Measurements from ENCODE around the gene ANKRD55.
"Not testable (repeated sequence)": the region's sequence is repeated elsewhere in the genome, so short reads cannot be mapped to it uniquely, and the experiment has no call there.

Gene ANKRD55

DNA sequence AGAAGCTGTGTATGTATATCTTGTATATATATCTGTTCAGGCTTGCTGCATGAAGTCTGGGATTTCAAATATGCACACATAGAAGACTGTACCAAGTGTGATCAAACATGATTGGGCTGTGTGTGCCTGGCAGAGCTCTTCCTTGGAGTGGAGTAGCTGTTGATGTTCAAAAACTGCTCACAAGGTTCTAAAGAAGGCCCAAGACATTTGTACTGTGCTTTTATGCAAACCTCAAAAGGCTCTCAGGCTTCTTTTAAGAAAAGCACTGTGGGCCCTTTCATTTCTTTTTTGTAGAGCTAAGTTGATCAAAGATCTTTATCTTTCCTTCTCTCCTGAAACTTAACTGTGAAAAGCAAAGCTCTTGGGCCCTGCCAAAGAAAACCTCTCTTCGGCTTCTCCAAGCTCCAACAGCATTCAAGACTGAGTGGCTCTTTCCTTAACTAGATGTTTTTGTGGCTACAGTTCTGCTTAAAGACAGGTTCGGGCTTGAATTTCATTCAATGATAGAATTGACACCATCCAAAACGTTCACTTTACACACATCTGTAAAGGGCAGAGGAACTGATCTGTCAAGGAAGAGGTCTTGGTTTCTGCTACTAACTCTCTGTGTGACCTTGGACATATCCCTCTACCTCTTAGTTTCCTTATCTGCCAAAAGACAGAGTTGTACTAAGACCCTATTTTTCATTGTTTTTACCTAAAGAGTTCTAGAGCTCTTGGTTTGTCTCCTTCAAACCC lies 132.5 kb downstream of the ANKRD55 start:
- DNase-seq, result no peak

DNA sequence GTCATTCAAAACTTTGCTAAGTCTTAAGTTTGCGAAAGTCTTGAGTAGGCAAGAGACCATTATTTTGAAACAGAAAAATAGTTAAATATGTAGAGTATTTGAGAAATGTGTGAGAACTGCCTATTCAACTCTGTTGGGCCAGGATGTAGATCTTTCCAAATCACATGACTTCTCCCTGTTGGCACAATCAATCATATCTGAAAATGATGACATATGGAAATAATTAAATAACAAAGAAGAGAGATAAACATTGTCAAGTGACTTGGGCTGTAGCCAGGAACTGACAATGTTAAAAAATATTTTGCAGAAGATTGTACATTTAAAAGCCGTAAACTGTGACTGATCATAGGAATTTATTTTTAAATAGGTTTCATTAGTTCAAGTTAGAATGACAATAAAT lies 133.8 kb downstream of the ANKRD55 start:
- DNase-seq, result no peak

DNA sequence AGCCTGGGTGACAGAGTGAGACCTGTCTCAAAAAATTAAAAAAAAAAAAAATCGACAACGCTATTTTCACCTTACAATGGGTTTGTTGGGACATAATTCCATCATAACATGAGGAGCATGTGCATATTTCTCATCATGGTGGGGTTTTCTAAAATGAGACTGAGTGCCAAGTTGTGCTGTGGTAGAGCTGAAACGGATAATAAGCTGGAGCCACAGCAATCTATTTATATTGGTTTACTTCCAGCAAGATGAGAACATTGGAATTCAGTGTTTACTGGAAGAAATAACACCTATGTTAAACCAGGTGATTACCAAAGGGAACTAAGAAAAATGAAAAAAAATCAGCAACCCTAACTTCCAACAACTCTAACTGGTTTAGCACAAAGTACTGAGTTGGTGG lies 136.1 kb downstream of the ANKRD55 start:
- no peak for DNase-seq

DNA sequence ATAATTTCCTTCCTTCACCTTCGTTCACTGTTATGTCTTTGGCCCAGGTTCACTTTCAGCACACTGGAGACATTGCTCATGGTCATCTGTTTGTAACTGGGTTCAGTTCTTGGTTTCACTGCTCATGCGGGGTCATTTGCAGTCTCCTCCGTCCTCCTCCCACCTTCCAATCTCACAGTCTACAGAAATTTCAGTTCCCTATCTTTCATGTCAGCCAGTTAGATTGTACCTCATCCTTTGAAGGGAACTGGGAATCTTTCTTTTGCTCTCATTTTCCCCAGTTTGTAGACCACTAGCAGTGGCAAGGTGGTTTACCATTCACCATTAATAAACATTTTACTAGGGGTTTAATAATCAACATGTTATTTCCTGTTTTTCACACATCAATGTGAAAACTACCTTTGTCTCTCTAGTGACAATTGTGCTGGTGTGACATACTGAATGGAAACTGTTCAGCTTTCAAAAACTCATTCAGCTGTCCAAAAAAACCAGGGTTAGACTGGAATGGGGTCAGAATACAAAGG lies 137.5 kb downstream of the ANKRD55 start:
- no peak for DNase-seq

DNA sequence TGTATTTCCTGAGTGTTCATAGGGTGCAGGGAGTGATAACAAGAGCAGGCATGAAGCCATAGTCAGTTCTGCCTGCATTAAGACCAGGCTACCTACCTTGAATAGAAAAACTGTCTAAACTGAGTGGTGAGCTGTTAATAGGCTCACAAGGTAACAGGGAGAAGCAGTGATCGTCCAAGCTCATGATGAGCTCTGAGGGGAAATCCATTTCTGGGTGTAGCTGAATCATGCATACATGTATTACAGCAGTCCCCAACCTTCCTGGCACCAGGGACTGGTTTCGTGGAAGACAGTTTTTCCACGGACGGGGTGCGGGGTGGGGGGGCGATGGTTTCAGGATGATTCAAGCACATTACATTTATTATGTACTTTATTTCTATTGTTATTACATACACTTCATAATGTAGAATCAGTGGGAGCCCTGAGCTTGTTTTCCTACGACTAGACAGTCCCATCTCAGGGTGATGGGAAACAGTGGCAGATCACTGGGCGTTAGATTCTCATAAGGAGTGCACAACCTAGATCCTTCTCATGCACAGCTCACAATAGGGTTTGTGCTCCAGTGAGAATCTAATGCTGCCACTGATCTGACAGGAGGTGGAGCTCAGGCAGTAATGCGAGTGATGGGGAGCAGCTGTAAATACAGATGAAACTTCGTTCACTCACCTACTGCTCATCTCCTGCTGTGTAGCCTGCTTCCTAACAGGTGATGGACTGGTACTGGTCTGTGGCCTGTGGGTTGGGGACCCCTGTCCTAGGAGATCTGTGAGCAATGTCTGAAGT lies 138.4 kb downstream of the ANKRD55 start:
- no peak for DNase-seq

DNA sequence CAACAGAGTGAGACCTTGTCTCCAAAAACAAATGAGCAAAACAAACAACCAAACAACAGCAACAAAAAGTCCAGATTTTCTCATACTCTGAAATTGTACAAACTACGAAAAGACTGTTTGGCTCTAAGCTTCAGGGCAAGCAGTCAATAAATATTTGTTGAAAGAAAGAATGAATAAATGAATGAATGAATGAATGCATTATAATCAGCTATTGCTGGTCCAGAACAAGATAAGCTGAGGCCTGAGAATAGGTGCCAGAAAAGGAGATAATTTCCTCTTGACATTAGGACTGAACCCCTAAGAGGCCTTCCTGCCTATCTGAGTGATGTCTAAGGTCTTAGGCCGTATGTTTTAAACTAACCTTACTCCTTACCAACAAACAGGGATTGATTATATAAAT lies 139.2 kb downstream of the ANKRD55 start:
- DNase-seq, result no peak

DNA sequence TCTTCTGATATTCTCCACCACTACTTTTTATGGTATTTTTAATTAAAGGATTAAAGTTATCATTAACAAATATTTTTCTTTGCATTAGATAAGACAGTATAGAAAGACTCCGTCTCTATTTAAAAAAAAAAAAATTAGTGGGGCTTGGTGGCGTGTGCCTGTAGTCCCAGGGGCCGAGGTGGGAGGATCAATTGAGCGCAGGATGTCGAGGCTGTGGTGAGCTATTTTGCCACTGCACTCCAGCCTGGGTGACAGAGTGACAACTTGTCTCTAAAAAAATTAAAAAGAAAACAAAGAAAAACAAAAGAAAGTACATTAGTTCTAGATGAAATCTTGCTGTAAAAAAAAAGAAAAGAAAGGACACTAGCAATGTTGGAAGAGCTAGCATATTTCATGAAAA lies 141.0 kb downstream of the ANKRD55 start:
- DNase-seq, result no peak

DNA sequence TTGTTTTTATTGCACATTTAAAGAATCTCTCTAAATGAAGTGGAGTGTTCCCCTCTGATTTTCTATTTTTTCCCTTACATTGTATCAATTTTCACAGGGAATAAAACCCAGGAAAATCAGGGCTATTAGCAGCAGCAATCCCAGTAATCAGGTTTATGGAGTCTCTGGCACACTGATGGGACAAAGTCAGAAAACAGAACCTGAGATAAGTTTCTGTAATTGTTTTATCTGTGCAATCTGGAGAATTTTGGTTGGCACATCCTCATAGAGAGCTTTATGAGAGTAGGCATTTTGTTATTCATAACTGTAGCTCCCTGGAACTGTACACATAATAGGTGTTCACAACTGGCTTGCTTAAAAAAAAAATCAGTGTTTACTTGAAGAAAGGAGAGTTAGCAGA lies 141.5 kb downstream of the ANKRD55 start:
- no peak for DNase-seq

DNA sequence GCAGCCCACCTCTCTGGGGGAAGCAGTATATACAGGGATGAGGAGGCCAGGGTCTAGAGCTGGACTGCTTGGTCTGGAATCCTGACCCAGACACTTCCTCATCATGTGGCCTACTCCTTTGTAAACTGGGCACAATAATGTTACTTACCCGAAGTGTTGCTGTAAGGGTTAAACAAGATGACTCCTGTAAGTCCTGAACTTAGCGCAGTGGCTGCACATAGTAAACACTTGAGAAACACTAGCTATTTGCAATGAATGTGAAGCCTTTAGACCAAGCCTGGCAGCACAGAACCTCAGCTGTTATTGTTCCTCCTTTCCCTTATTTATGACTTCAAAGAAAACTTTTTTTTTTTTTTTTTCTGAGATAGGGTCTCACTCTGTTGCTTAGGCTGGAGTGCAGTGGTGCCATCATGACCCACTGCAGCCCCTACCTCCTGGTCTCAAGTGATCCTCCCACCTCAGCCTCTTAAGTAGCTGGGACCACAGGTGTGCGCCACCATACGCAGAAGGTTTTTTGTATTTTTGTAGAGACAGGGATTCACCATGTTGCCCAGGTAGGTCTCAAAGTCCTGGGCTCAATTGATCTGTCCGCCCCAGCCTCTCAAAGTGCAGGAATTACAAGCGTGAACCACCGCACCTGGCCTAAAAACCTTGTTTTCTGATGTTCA lies 142.2 kb downstream of the ANKRD55 start:
- DNase-seq, result no peak

DNA sequence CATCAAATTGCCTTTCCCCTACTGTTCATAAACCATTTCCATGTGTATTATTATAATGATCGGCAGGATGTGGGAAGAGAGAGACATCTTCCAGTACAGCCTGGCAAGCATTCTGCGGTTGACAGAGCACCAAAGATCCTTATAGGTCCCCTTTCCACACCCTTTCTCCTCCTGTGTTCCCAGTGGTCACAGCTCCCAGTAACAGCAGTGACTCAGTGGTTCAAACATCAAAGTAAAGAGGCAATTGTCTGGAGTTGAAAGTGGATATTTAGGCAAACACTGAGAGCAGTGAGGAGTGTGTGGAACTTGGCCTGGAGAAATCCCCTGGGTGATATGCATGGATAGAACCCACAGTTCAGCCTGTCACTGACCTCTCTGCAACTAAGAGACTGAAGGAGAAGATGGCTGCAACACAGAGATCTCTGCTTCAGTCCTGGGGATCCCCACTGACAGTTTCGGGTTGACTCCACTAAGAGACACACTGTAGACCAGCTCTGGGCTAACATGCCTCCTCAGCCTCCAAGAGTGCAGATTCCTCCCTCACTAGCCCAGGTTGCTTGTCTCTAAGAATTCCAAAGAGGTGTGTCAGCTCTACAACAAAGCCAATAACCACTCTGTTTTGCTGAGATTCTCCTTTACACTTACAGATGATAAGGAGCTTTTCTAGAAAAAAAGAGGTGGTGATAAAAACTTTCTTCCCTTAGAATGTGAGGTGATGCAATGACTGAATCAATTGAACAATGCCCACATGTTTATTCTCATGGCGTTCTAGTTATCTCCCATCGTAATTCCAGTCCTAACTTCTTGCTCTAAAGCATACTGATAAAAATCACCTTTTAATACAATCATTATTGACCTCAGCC lies 143.9 kb downstream of the ANKRD55 start:
- no peak for DNase-seq

DNA sequence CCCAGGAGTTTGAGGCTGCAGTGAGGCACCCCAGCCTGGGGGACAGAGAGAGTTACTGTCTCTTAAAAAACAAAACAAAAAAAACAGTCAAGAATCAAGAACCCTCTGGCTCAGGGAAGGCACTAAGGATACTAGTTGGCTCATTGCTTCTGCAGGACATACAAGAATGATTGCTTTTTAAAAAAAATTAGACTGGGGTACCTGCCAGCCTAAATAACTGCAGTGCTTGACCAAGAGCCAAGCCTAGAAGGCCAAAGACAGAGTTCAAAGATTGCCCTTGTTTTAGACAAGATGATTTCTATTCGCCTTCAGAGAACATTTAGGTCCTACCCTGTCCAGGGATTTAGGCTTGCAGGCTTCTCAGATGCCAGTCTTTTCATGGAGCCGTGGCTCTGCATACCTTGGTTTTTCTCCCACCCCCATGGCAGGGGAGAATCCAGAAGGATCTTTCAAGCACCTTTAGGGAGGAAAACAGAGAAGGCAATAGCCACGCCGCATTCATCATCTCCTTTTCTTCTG lies 144.6 kb downstream of the ANKRD55 start:
- no peak for DNase-seq

DNA sequence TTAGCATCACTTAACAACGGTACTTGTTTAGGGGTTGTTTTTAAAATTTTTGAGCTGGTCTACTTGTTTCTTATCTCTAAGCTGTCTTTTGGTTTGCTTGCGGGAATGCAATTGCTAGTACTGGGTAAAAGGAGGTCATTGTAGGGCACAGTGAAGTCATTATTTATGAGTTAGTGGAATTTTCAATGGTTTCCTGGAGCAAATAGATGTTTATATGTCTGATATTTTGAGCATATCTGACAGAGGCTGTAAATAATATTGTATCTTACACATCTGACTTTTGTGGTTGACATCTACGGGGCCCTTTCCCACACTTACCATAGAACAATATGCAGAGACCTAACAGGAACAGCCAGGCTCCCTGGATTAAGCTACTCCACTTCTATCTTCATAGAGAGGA lies 147.9 kb downstream of the ANKRD55 start:
- no peak for DNase-seq

DNA sequence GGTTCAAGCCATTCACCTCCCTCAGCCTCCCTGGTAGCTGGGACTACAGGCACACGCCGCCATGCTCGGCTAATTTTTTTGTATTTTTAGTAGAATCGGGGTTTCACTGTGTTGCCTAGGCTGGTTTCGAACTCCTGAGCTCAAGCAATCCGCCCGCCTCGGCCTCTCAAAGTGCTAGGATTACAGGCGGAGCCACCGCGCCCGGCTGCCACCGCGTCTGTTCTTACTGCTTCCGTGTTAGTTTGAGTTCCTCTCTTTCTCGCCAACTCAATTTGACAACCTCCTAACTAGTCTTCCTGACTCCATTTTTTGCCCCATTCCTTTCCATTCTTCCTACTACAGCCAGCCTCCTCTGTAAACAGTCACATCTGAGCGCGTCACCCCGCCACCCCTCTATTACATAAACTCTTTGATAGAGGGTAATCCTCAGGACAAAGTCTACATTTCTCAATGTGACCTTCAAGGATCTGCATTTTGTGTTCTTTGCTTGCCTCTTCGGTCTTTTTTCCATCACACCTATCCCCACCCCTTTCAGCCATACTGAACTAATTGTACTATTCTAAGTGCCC lies 149.8 kb downstream of the ANKRD55 start:
- DNase-seq, result no peak

DNA sequence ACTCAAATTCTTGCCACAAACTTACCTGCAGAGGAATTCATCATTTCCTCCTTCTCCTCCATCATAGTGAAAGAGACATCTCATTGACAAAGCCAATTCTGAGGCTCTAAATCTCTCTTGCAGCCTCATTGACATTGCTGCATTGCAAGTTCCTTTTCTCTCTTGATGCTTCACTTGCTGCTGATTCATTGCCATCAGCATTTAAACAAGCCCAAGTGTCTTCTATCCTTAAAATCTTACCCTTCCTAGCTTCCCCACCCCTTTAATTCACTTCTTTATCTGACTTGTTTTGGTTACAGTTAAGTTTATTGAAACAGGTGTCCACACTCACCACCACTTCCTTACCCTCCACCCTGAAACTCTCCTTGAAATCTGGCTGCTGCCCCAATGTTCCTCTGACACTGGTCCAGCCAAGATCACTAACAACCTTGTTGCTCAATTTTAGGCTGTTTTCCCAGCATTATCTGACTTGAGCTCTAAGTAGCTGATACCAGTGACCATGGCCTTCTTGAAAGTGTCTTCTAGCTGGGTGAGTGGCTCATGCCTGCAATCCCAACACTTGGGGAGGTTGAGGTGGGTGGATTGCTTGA lies 152.0 kb downstream of the ANKRD55 start:
- DNase-seq, result not testable (repeated sequence)

DNA sequence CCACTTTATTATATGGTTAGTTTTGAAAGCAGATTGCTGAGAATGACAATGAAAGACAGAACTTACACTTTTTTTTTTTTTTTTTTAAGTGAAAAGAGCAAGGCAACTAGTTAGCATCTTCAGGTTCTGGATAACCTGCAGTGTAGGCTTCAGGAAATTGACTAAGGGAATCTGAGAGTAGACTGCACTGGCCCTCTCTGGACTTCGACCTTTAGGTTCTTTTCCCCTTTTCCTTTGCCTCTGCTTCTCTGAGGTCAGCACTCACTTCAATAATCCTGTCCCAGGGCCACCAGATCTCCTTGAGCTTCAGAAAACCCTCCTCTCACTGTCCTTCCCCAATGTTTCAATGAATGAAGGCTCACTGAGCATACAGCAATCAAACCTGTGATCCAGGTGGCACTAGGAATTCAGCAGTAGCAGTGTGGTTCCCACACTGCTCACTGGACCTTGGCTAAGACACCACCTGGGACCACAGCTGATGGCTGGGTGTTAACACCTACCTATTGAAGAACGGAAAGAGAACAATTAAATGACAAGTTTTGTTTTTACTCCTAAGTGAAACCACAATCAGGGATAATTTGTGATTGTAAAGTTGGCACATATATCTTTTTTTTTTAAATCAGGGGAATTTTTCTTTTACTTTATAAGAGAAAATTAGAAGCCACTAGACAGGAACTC lies 152.6 kb downstream of the ANKRD55 start:
- DNase-seq, result no peak

DNA sequence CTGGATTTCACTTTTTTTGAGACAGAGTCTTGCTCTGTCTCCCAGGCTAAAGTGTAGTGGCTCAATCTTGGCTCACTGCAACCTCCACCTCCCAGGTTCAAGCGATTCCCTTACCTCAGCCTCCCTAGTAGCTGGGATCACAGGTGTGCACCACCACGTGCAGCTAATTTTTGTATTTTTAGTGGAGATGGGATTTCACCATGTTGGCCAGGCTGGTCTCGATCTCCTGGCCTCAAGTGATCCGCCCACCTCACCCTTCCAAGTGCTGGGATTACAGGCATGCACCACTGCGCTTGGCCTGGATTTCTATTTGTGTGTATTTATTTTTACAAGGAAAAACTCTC lies 154.0 kb downstream of the ANKRD55 start:
- DNase-seq, result not testable (repeated sequence)

DNA sequence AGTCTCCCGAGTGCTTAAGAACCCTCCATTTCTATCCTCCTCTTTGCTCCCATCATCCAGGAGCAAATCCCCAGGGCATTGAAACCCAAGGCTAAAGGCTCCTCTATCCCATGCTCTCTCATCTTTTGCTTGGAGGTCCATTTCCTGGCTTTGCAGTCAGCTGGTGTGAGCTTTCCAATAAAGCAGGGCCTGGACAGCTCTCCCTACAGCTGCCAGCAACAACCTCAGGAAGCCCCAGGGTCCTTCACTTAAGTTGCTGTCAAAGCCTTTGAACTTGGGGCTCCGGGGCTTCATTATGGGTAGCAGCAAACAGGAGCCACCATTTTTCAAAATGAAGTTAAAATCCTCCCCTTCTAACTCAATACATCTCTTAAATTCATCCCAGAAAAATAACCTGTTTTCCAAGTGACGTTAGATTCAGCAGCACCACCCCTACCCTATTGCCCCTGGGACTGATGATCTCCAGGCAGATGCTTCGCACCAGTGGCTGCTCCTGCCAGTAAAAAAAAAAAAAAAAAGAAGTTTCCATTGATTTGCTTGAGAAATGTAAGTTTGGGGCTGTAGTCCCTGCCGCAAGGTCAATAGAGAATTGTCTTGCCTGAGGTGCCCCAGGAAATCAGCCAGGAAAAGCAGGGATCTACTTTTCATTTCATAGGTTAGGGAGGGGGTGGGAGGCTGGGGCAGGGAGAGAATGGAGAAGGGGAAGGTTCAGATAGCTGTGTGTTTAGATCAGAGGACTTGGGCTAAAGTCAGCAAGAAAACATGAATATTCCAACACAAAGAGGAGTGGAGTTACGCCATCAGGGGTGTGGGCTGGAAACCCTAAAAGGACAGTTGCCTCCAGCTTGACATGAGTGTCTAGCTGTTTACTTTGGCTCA lies 154.6 kb downstream of the ANKRD55 start:
- DNase-seq, result no peak

DNA sequence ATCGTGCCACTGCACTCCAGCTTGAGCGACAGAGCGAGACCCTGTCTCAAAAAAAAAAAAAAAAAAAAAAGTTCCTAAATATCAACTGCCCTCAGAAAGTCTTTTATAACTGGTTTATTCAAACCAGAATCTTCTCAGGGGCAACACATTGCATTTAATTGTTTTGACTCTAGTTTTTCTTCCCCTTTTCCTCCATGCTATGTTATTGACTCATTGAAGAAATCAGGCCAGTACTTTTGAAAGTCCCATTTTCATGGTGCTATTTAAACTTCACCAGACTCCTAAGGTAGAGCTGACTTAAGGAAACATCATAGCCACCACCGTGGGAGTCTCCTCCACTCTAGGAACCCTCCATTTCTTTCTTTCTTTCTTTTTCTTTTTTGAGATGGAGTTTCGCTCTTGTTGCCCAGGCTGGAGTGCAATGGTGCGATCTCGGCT lies 155.3 kb downstream of the ANKRD55 start:
- DNase-seq, result no peak

DNA sequence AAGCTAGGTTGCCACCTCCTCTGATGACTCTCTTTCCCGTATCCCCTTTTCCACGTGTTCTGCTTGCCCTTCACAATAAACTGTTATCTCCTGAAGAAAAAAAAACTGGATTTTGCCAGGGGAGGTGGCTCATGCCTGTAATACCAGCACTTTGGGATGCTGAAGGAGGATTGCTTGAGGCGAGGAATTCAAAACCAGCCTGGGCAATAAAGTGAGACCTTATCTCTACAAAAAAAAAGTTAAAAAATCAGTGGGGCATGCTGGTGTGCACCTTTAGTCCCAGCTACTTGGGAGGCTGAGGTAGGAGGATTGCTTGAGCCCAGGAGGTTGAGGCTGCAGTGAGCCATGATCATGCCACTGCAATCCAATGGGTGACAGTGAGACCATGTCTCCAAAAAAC lies 156.6 kb downstream of the ANKRD55 start:
- no peak for DNase-seq

DNA sequence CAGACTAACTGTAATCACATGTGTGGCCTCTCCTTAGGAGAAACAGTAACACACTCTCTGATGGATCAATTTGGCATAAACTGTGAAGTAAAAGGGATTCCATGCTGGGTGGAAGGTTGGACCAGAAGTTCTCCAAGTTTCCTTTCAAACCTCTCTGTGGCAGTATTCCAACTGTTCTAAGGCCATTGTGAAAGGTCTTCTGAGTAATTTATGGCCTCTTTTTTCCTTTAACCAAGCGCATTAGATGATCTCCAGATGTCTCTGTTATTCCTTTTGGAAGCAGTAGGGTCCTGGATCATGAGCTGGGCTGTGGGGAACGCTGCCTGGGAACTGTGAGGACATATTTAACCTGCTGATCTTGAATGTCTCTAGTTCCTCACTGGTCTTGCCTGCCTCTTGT lies 157.8 kb downstream of the ANKRD55 start:
- no peak for DNase-seq
